ENCODE results near the gene ZNF134.

- no peak for TF ChIP-seq CTCF (IDR thresholded peaks at IDR 0.05)
- no peak for TF ChIP-seq POLR2A (IDR thresholded peaks at IDR 0.05)
Measured at GRCh38 chr19:57599761-57600383, 14.2 kb upstream of the ZNF134 start, which contains the start of gene ZNF530.
